WTC11 (cell line): ENCODE data around the gene OXSR1. TPM values are rescaled to one million over a fixed set of nuclear protein-coding genes. Genes with fewer than 3 reads are reported as not detected.

ENCODE experiments used
- ATAC-seq: fragments of 200-7000 bp; cut with Tn5 transposase; 2 replicates; pipeline ENCODE4 v1.10.0; 2021; ENCODE audit warnings: mild to moderate bottlenecking, moderate library complexity
- CTCF ChIA-PET: fragments of 300-600 bp; sonication (Branson Sonifier 250); formaldehyde crosslinking; loops from one replicate; lab custom pipeline; 2021; ENCODE audit warnings: antibody characterized with exemption; lab: Charles Lee
- POLR2A ChIA-PET: fragments of 350-600 bp; sonication (Branson Sonifier 250); formaldehyde crosslinking; loops from one replicate; lab custom pipeline; 2021; ENCODE audit warnings: antibody characterized with exemption; lab: Charles Lee
- DNase-seq: peaks from one replicate; pipeline ENCODE4 v3.0.0; 2021; ENCODE audit warnings: low spot score
- H3K27ac Mint-ChIP-seq: 2 replicates; pipeline ENCODE4 v1.8.0; 2021; ENCODE audit warnings: mixed read lengths
- H3K27me3 Mint-ChIP-seq: 2 replicates; pipeline ENCODE4 v1.8.0; 2021; ENCODE audit warnings: low read depth, mild to moderate bottlenecking, moderate library complexity, mixed read lengths
- H3K36me3 Mint-ChIP-seq: 2 replicates; pipeline ENCODE4 v1.8.0; 2021; ENCODE audit warnings: mixed read lengths
- H3K4me1 Mint-ChIP-seq: 2 replicates; pipeline ENCODE4 v1.8.0; 2022; ENCODE audit warnings: mixed read lengths
- H3K4me3 Mint-ChIP-seq: 2 replicates; pipeline ENCODE4 v1.8.0; 2021; ENCODE audit warnings: mild to moderate bottlenecking, moderate library complexity, mixed read lengths
- H3K9me3 Mint-ChIP-seq: 2 replicates; pipeline ENCODE4 v1.8.0; 2021; ENCODE audit warnings: mixed read lengths
- ATF1 ChIP-seq: sonication (generic); formaldehyde crosslinking; IDR thresholded peaks from 2 replicates; pipeline ENCODE4 v1.8.1; 2023; ENCODE audit warnings: mild to moderate bottlenecking, moderate library complexity, missing genetic modification reagents
- MLX ChIP-seq: sonication (generic); formaldehyde crosslinking; IDR thresholded peaks from 2 replicates; pipeline ENCODE4 v1.8.1; 2023; ENCODE audit warnings: mild to moderate bottlenecking, missing genetic modification reagents, moderate library complexity
- NFE2L1 ChIP-seq: sonication (generic); formaldehyde crosslinking; IDR thresholded peaks from 2 replicates; pipeline ENCODE4 v1.8.1; 2023; ENCODE audit warnings: missing genetic modification reagents
- TCF7 ChIP-seq: sonication (generic); formaldehyde crosslinking; IDR thresholded peaks from 2 replicates; pipeline ENCODE4 v1.8.0; 2022; ENCODE audit warnings: mild to moderate bottlenecking, low read depth, missing genetic modification reagents, moderate library complexity
- total RNA-seq: library from RNA; stranded (reverse); gene quantifications from 3 replicates; pipeline ENCODE4 v1.2.3, GENCODE V29; 2021
- TF ChIP-seq, protein P1 (sequence below): fragments of 250-450 bp; sonication (Bioruptor Pico); IDR thresholded peaks from 2 replicates; pipeline ENCODE4 v1.9.0; 2021; ENCODE audit warnings: mild to moderate bottlenecking
- TF ChIP-seq, protein P2 (sequence below): sonication (generic); formaldehyde crosslinking; IDR thresholded peaks from 2 replicates; pipeline ENCODE4 v1.8.0; 2022; ENCODE audit warnings: mild to moderate bottlenecking, missing genetic modification reagents
- TF ChIP-seq, protein P3 (sequence below): fragments of 200-600 bp; IDR thresholded peaks from 2 replicates; pipeline ENCODE4 v1.8.0; 2022; ENCODE audit warnings: antibody characterized with exemption
- TF ChIP-seq, protein P4 (sequence below): sonication (generic); formaldehyde crosslinking; IDR thresholded peaks from 2 replicates; pipeline ENCODE4 v1.8.0; 2022; ENCODE audit warnings: mild to moderate bottlenecking, missing genetic modification reagents

The OXSR1 gene
- total RNA-seq, 1 experiment from 2014 or later: 50.6 TPM

- POLR2A ChIA-PET: no interaction called here
- H3K9me3 Mint-ChIP-seq: no peaks in the 10 kb centered on the region
- no peak overlapping the region for H3K27ac Mint-ChIP-seq
- no peaks in the 10 kb centered on the region for H3K4me1 Mint-ChIP-seq
- no peaks in the 10 kb centered on the region for H3K36me3 Mint-ChIP-seq
- H3K27me3 Mint-ChIP-seq: no peaks in the 10 kb centered on the region; the same call in 1 of the 2 replicates
- DNase-seq (no peak), ATAC-seq (no peak)
- no peak overlapping the region for H3K4me3 Mint-ChIP-seq
- CTCF ChIA-PET: interaction anchor here (0.6 to 2.1 kb wide), 20 partner anchors 8 to 663 kb away, joined by 3 to 12 read pairs (median 4); partner anchors contain the start of genes EXOG, SLC22A14 and XYLB
- no peak for TF ChIP-seq ATF1 (CRISPR knock-in tag)
- TF ChIP-seq, protein P1, sequence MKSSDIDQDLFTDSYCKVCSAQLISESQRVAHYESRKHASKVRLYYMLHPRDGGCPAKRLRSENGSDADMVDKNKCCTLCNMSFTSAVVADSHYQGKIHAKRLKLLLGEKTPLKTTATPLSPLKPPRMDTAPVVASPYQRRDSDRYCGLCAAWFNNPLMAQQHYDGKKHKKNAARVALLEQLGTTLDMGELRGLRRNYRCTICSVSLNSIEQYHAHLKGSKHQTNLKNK (CRISPR knock-in tag): no peak
- TF ChIP-seq, protein P2, sequence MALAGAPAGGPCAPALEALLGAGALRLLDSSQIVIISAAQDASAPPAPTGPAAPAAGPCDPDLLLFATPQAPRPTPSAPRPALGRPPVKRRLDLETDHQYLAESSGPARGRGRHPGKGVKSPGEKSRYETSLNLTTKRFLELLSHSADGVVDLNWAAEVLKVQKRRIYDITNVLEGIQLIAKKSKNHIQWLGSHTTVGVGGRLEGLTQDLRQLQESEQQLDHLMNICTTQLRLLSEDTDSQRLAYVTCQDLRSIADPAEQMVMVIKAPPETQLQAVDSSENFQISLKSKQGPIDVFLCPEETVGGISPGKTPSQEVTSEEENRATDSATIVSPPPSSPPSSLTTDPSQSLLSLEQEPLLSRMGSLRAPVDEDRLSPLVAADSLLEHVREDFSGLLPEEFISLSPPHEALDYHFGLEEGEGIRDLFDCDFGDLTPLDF: no peak
Measured at GRCh38 chr3:38297537-38297936, 132.2 kb downstream of the OXSR1 start.

- ATAC-seq (peak; percentile 68), DNase-seq (no peak)
- Mint-ChIP-seq H3K27me3 (no peaks in the 10 kb centered on the region; the same call in 1 of the 2 replicates), H3K9me3 (no peaks in the 10 kb centered on the region), H3K4me1 (no peaks in the 10 kb centered on the region), H3K27ac (no peak overlapping the region), H3K4me3 (no peak overlapping the region), H3K36me3 (no peaks in the 10 kb centered on the region)
- CTCF ChIA-PET: interaction anchor here (0.6 to 2.1 kb wide), 26 partner anchors 8 to 663 kb away, joined by 3 to 12 read pairs (median 4); partner anchors contain the start of genes EXOG, SLC22A14 and XYLB
- TF ChIP-seq TCF7 (CRISPR knock-in tag) (no peak), NFE2L1 (no peak), MLX (CRISPR knock-in tag) (no peak)
- TF ChIP-seq, protein P3, sequence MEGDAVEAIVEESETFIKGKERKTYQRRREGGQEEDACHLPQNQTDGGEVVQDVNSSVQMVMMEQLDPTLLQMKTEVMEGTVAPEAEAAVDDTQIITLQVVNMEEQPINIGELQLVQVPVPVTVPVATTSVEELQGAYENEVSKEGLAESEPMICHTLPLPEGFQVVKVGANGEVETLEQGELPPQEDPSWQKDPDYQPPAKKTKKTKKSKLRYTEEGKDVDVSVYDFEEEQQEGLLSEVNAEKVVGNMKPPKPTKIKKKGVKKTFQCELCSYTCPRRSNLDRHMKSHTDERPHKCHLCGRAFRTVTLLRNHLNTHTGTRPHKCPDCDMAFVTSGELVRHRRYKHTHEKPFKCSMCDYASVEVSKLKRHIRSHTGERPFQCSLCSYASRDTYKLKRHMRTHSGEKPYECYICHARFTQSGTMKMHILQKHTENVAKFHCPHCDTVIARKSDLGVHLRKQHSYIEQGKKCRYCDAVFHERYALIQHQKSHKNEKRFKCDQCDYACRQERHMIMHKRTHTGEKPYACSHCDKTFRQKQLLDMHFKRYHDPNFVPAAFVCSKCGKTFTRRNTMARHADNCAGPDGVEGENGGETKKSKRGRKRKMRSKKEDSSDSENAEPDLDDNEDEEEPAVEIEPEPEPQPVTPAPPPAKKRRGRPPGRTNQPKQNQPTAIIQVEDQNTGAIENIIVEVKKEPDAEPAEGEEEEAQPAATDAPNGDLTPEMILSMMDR: peak; percentile 22; the same call in 1 of the 2 replicates
- TF ChIP-seq, protein P4, sequence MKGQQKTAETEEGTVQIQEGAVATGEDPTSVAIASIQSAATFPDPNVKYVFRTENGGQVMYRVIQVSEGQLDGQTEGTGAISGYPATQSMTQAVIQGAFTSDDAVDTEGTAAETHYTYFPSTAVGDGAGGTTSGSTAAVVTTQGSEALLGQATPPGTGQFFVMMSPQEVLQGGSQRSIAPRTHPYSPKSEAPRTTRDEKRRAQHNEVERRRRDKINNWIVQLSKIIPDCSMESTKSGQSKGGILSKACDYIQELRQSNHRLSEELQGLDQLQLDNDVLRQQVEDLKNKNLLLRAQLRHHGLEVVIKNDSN (CRISPR knock-in tag): no peak
- POLR2A ChIA-PET: no interaction called here
Measured at GRCh38 chr3:38297947-38298711, 132.8 kb downstream of the OXSR1 start.

Other genes starting within 250 kb of the OXSR1 start
- 4.7 to 5.9 TPM (median 4.7 TPM) in 3 replicates for gene VILL, start 174.8 kb upstream of the OXSR1 start, total RNA-seq
- 29.9 to 33.3 TPM (median 32.6 TPM) in 3 replicates for gene PLCD1, start 135.9 kb upstream of the OXSR1 start, total RNA-seq
- 0.81 to 1.4 TPM (median 1.1 TPM) in 3 replicates for gene DLEC1, start 126.3 kb upstream of the OXSR1 start, total RNA-seq
- gene ACAA1, start 28.4 kb upstream of the OXSR1 start, total RNA-seq: 34.4 to 46.5 TPM (median 39.0 TPM) in 3 replicates
- 18.1 to 19.2 TPM (median 19.2 TPM) in 3 replicates for gene MYD88, start 26.9 kb upstream of the OXSR1 start, total RNA-seq
- 0.16 to 0.42 TPM (median 0.30 TPM) in 3 replicates for gene SLC22A13, start 100.3 kb downstream of the OXSR1 start, total RNA-seq
- gene SLC22A14, start 116.8 kb downstream of the OXSR1 start, total RNA-seq: 0.09 TPM in 1 of 3 replicates, not detected in the others
- gene XYLB, start 181.2 kb downstream of the OXSR1 start, total RNA-seq: 3.1 to 4.1 TPM (median 3.3 TPM) in 3 replicates